GM19452 (cell line): ENCODE measurements around the gene CNOT3.

ENCODE experiments used
- ATAC-seq: cut with Tn5 transposase; IDR thresholded peaks from one replicate; pipeline ENCODE4 v1.9.1; 2021; ENCODE audit not compliant: unreplicated experiment

Gene CNOT3

GRCh38 chr19:54115109-54116063 is 22.2 kb upstream of the CNOT3 start, which contains the start of the genes PRPF31 and TFPT:
Gene PRPF31, plus strand, starts transcription at chr19:54115754. Its CDS starts 2,525 bp downstream, at chr19:54118279.
Gene TFPT, minus strand, starts transcription at chr19:54115657. Its CDS starts 388 bp downstream, at chr19:54115269.
- ATAC-seq = peak; percentile 81

DNA sequence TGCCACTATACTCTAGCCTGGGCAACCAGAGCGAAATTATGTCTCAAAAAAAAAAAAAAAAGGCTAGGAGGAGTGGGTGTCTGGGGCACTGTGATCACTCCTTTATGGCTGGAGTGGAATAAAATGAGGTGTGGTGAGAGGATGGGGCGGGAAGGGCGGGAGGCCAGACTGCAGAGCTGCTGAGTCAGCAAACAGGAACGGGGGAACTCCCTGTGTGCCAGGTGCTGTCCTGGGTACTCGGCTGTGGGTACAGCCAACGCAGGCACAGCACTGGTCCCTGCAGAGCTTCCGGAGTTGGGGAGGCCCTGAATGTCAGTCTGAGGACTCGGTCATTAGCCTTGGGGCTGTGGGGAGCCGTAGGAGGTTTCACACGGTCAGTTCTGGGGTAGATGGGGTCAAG is 16.3 kb upstream of the CNOT3 start:
- no peak for ATAC-seq

- no peak for ATAC-seq
Observed at GRCh38 chr19:54123682-54124081, 13.9 kb upstream of the CNOT3 start.

DNA sequence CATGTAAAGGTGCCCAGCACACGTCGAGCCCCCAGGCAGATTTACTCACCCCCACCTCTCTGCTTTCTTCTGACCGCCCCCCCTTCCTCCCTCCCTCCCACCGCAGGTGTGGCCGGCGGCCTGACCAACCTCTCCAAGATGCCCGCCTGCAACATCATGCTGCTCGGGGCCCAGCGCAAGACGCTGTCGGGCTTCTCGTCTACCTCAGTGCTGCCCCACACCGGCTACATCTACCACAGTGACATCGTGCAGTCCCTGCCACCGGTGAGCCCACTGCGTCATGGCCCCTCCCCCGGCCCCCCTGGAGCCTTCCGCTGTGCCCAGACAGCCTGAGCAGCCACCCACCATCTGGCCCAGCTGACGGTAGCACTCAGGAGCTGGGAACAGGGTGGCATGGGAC is 13.2 kb upstream of the CNOT3 start:
- ATAC-seq = no peak

- ATAC-seq = no peak
Observed at GRCh38 chr19:54125713-54126112, 11.8 kb upstream of the CNOT3 start.

GRCh38 chr19:54127688-54128440 is 9.7 kb upstream of the CNOT3 start:
- no peak for ATAC-seq

GRCh38 chr19:54128441-54128725 is 9.2 kb upstream of the CNOT3 start:
- ATAC-seq = no peak

- ATAC-seq = no peak
Observed at GRCh38 chr19:54128796-54129616, 8.6 kb upstream of the CNOT3 start.

- ATAC-seq = no peak
Observed at GRCh38 chr19:54129617-54129996, 8.0 kb upstream of the CNOT3 start.

- ATAC-seq = no peak
Observed at GRCh38 chr19:54133312-54133956, 4.1 kb upstream of the CNOT3 start.

- no peak for ATAC-seq
Observed at GRCh38 chr19:54133957-54134590, 3.5 kb upstream of the CNOT3 start.

GRCh38 chr19:54136086-54136863 is 1.3 kb upstream of the CNOT3 start:
- ATAC-seq = no peak

GRCh38 chr19:54136864-54137698 is 481 bp upstream of the CNOT3 start:
- peak; percentile 77 for ATAC-seq

- no peak for ATAC-seq
Observed at GRCh38 chr19:54138489-54139256, 1.1 kb downstream of the CNOT3 start.

DNA sequence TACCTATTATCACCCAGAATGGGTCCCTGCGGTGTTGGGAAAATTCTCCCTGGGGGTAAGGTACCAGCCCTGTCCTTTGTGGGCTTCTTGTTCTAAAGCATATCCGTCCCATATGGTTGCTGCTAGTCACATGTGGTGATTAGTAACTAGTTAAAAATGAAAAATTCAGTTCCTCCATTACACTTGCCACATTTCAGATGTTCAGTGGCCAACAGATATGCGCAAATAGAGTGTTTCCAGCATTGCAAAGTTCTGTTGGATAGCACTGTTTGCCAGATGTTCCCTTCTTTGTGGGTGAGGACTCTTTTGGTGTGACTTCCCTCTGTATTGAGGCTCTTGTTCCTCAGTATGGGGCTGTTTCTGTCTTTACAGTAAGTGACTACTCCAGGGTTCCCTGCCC is 3.8 kb downstream of the CNOT3 start:
- ATAC-seq = no peak

GRCh38 chr19:54142166-54142780 is 4.7 kb downstream of the CNOT3 start:
- ATAC-seq = no peak

GRCh38 chr19:54145541-54146158 is 8.1 kb downstream of the CNOT3 start:
- ATAC-seq = no peak
